Measurements from ENCODE around the gene USP10. TPM values are rescaled to one million over a fixed set of nuclear protein-coding genes. Genes with fewer than 3 reads are reported as not detected.
A peak's percentile ranks its signal among the peaks of the same experiment; 100 is the strongest.
"Not testable (repeated sequence)": the region's sequence is repeated elsewhere in the genome, so short reads cannot be mapped to it uniquely, and the experiment has no call there.

The USP10 gene
- total RNA-seq, 1 donor from 2014 or later: 107 TPM

GRCh38 chr16:84746231-84746630, 46.4 kb downstream of the USP10 start:
- no peaks in the 10 kb centered on the region for H3K9me3 Mint-ChIP-seq (ENCODE audit: unreplicated experiment)
- no peak for TF ChIP-seq EZH2 (IDR thresholded peaks at IDR 0.05; ENCODE audit: insufficient read depth, low read length)
- TF ChIP-seq, protein P1, sequence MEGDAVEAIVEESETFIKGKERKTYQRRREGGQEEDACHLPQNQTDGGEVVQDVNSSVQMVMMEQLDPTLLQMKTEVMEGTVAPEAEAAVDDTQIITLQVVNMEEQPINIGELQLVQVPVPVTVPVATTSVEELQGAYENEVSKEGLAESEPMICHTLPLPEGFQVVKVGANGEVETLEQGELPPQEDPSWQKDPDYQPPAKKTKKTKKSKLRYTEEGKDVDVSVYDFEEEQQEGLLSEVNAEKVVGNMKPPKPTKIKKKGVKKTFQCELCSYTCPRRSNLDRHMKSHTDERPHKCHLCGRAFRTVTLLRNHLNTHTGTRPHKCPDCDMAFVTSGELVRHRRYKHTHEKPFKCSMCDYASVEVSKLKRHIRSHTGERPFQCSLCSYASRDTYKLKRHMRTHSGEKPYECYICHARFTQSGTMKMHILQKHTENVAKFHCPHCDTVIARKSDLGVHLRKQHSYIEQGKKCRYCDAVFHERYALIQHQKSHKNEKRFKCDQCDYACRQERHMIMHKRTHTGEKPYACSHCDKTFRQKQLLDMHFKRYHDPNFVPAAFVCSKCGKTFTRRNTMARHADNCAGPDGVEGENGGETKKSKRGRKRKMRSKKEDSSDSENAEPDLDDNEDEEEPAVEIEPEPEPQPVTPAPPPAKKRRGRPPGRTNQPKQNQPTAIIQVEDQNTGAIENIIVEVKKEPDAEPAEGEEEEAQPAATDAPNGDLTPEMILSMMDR (IDR thresholded peaks at IDR 0.05; ENCODE audit: insufficient read depth, low read depth, low read length): no peak
- Histone ChIP-seq H3K9ac (ENCODE audit: low read length) (no peak overlapping the region), H3K9me3 (ENCODE audit: insufficient read depth, low read depth, low read length) (no peaks in the 10 kb centered on the region), H3K79me2 (ENCODE audit: insufficient read depth, low read length) (peaks cover 92% of the 10 kb centered on the region), H3K4me1 (ENCODE audit: insufficient read depth, low read length) (peaks cover 4% of the 10 kb centered on the region), H4K20me1 (ENCODE audit: insufficient read depth, low read length) (peaks cover 65% of the 10 kb centered on the region), H3K4me2 (ENCODE audit: low read length) (no peak overlapping the region), H3K27ac (ENCODE audit: low read depth, low read length) (no peak overlapping the region), H3K27me3 (ENCODE audit: insufficient read depth, low read length) (no peaks in the 10 kb centered on the region), H3K4me3 (ENCODE audit: insufficient read depth, low read depth, low read length) (no peak overlapping the region), H3K36me3 (ENCODE audit: insufficient read depth, low read length) (peaks cover 11% of the 10 kb centered on the region), H2AFZ (ENCODE audit: low read depth, low read length) (no peak overlapping the region)
- H3K4me1 Mint-ChIP-seq (ENCODE audit: low read depth, unreplicated experiment): peaks cover 19% of the 10 kb centered on the region
- peaks cover 8% of the 10 kb centered on the region for H3K36me3 Mint-ChIP-seq (ENCODE audit: low read depth, unreplicated experiment)
- H3K27ac Mint-ChIP-seq (ENCODE audit: unreplicated experiment): no peak overlapping the region
- no peak for FAIRE-seq
- H3K27me3 Mint-ChIP-seq (ENCODE audit: low read depth, unreplicated experiment): no peaks in the 10 kb centered on the region
- no peak overlapping the region for H3K4me3 Mint-ChIP-seq (ENCODE audit: unreplicated experiment)
- DNase-seq (ENCODE audit: low read depth): no peak

DNA sequence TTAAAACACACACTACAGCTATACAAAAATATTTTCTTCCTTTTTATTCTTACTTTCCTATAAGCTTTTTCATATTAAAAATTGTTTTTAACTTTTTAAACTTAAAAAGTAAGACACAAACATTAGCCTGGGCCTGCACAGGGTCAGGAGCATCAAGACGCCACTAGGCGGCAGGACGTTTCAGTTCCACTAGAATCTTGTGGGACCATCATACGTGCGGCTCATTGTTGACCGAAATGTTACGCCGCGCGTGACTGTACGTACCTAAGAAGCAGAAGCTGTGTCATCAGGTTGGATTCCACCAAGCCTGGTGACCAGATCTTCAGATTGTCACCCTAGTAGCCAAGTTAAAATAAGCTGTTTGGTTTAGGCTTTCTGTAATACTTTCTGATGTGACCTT, 47.1 kb downstream of the USP10 start:
- no peak for TF ChIP-seq EZH2 (IDR thresholded peaks at IDR 0.05; ENCODE audit: insufficient read depth, low read length)
- TF ChIP-seq, protein P1 (IDR thresholded peaks at IDR 0.05; ENCODE audit: insufficient read depth, low read depth, low read length): peak; percentile 27
- H3K36me3 ChIP-seq (ENCODE audit: insufficient read depth, low read length): peaks cover 11% of the 10 kb centered on the region
- H3K4me1 ChIP-seq (ENCODE audit: insufficient read depth, low read length): peaks cover 2% of the 10 kb centered on the region
- H3K27ac ChIP-seq (ENCODE audit: low read depth, low read length): no peak overlapping the region
- no peak overlapping the region for H3K4me3 ChIP-seq (ENCODE audit: insufficient read depth, low read depth, low read length)
- H3K4me3 Mint-ChIP-seq (ENCODE audit: unreplicated experiment): no peak overlapping the region
- H3K27me3 Mint-ChIP-seq (ENCODE audit: low read depth, unreplicated experiment): no peaks in the 10 kb centered on the region
- H3K27ac Mint-ChIP-seq (ENCODE audit: unreplicated experiment): no peak overlapping the region
- peaks cover 13% of the 10 kb centered on the region for H3K4me1 Mint-ChIP-seq (ENCODE audit: low read depth, unreplicated experiment)
- H3K79me2 ChIP-seq (ENCODE audit: insufficient read depth, low read length): peaks cover 91% of the 10 kb centered on the region
- no peaks in the 10 kb centered on the region for H3K9me3 Mint-ChIP-seq (ENCODE audit: unreplicated experiment)
- peaks cover 8% of the 10 kb centered on the region for H3K36me3 Mint-ChIP-seq (ENCODE audit: low read depth, unreplicated experiment)
- FAIRE-seq (no peak), DNase-seq (ENCODE audit: low read depth) (no peak)
- H3K9me3 ChIP-seq (ENCODE audit: insufficient read depth, low read depth, low read length): no peaks in the 10 kb centered on the region
- no peaks in the 10 kb centered on the region for H3K27me3 ChIP-seq (ENCODE audit: insufficient read depth, low read length)
- no peak overlapping the region for H3K4me2 ChIP-seq (ENCODE audit: low read length)
- H4K20me1 ChIP-seq (ENCODE audit: insufficient read depth, low read length): peaks cover 65% of the 10 kb centered on the region
- no peak overlapping the region for H3K9ac ChIP-seq (ENCODE audit: low read length)
- H2AFZ ChIP-seq (ENCODE audit: low read depth, low read length): no peak overlapping the region

- not testable (repeated sequence) for H3K4me2 ChIP-seq (ENCODE audit: low read length); H3K27ac ChIP-seq (ENCODE audit: low read depth, low read length); H3K9ac ChIP-seq (ENCODE audit: low read length); H2AFZ ChIP-seq (ENCODE audit: low read depth, low read length); H3K27me3 Mint-ChIP-seq (ENCODE audit: low read depth, unreplicated experiment); H3K36me3 Mint-ChIP-seq (ENCODE audit: low read depth, unreplicated experiment); FAIRE-seq; H3K4me1 ChIP-seq (ENCODE audit: insufficient read depth, low read length); H3K4me1 Mint-ChIP-seq (ENCODE audit: low read depth, unreplicated experiment); H3K9me3 Mint-ChIP-seq (ENCODE audit: unreplicated experiment); H3K4me3 ChIP-seq (ENCODE audit: insufficient read depth, low read depth, low read length); H3K9me3 ChIP-seq (ENCODE audit: insufficient read depth, low read depth, low read length); H3K27me3 ChIP-seq (ENCODE audit: insufficient read depth, low read length); H3K27ac Mint-ChIP-seq (ENCODE audit: unreplicated experiment); H3K4me3 Mint-ChIP-seq (ENCODE audit: unreplicated experiment); DNase-seq (ENCODE audit: low read depth)
- Histone ChIP-seq H3K79me2 (ENCODE audit: insufficient read depth, low read length) (peaks cover 90% of the 10 kb centered on the region), H3K36me3 (ENCODE audit: insufficient read depth, low read length) (peaks cover 11% of the 10 kb centered on the region), H4K20me1 (ENCODE audit: insufficient read depth, low read length) (peaks cover 64% of the 10 kb centered on the region)
Observed at GRCh38 chr16:84748247-84748646, 48.4 kb downstream of the USP10 start.
